HEK293 (cell line): ENCODE results near the gene DMBX1.

Experiments used
- CTCF ChIA-PET: fragments of 350-600 bp; formaldehyde crosslinking; extraction: SDS; loops from one replicate; lab custom pipeline; 2021; ENCODE audit warnings: antibody characterized with exemption; lab: Yijun Ruan, JAX
- POLR2A ChIA-PET: fragments of 300-600 bp; formaldehyde crosslinking; extraction: SDS; loops from one replicate; lab custom pipeline; 2020; ENCODE audit warnings: antibody characterized with exemption, inconsistent platforms; lab: Yijun Ruan, JAX
- H3K27ac ChIP-seq: fragments of 200-500 bp; sonication (Bioruptor generic); 2 replicates; pipeline ENCODE4 v1.5.1; 2014; ENCODE audit warnings: low read depth, low read length, control low read depth, inconsistent platforms; ENCODE audit errors: extremely low read depth
- H3K36me3 ChIP-seq, 2 experiments: fragments of 200-500 bp in 1 of 2; sonication (Bioruptor generic) in 1 of 2; 1 replicate in 1 of 2; 2 replicates in 1 of 2; pipeline ENCODE4 v1.5.1; 2014 to 2017; ENCODE audit warnings: inconsistent platforms in 2 of 2, low read length in 2 of 2; ENCODE audit not compliant: control insufficient read depth in 2 of 2, insufficient read depth in 1 of 2
- H3K4me1 ChIP-seq: fragments of 200-500 bp; sonication (Bioruptor generic); 2 replicates; pipeline ENCODE4 v1.5.1; 2014; ENCODE audit warnings: mild to moderate bottlenecking, low read length, inconsistent platforms; ENCODE audit not compliant: control insufficient read depth, insufficient read depth
- H3K4me3 ChIP-seq: 2 replicates; pipeline ENCODE4 v1.5.1; 2011; ENCODE audit warnings: low read depth, mild to moderate bottlenecking, control low read depth, low read length, moderate library complexity
- H3K9me3 ChIP-seq: fragments of 200-500 bp; sonication (Bioruptor generic); 2 replicates; pipeline ENCODE4 v1.5.1; 2014; ENCODE audit warnings: low read depth, low read length, inconsistent platforms; ENCODE audit not compliant: control insufficient read depth, insufficient read depth
- CTCF ChIP-seq: fragments of 450-650 bp; formaldehyde crosslinking; IDR thresholded peaks from 2 replicates; pipeline ENCODE4 v1.5.1; 2016; ENCODE audit warnings: missing biosample characterization, missing genetic modification characterization
- EGR2 ChIP-seq: fragments of 450-650 bp; formaldehyde crosslinking; IDR thresholded peaks from 2 replicates; pipeline ENCODE4 v1.5.1; 2016; ENCODE audit warnings: low read depth, missing biosample characterization, missing genetic modification characterization
- IKZF3 ChIP-seq: fragments of 450-650 bp; IDR thresholded peaks from 2 replicates; pipeline ENCODE4 v1.5.0; 2018; ENCODE audit warnings: missing biosample characterization, mild to moderate bottlenecking, missing genetic modification characterization, moderate library complexity
- INSM2 ChIP-seq: fragments of 450-650 bp; formaldehyde crosslinking; IDR thresholded peaks from 2 replicates; pipeline ENCODE4 v1.5.1; 2016; ENCODE audit warnings: missing biosample characterization, missing genetic modification characterization
- KLF16 ChIP-seq: fragments of 450-650 bp; formaldehyde crosslinking; IDR thresholded peaks from 2 replicates; pipeline ENCODE4 v1.5.1; 2017; ENCODE audit warnings: missing biosample characterization, missing genetic modification characterization
- KLF8 ChIP-seq: fragments of 450-650 bp; formaldehyde crosslinking; IDR thresholded peaks from 2 replicates; pipeline ENCODE4 v1.5.1; 2016; ENCODE audit warnings: missing biosample characterization, missing genetic modification characterization
- KLF9 ChIP-seq: fragments of 450-650 bp; formaldehyde crosslinking; IDR thresholded peaks from 2 replicates; pipeline ENCODE4 v1.5.1; 2016; ENCODE audit warnings: missing biosample characterization, missing genetic modification characterization, low read depth
- REPIN1 ChIP-seq: fragments of 450-650 bp; formaldehyde crosslinking; IDR thresholded peaks from 2 replicates; pipeline ENCODE4 v1.5.1; 2017; ENCODE audit warnings: missing biosample characterization, missing genetic modification characterization, low read depth
- REST ChIP-seq: fragments of 450-650 bp; formaldehyde crosslinking; IDR thresholded peaks from 2 replicates; pipeline ENCODE4 v1.5.1; 2016; ENCODE audit warnings: missing biosample characterization, missing genetic modification characterization
- ZBTB11 ChIP-seq: fragments of 450-650 bp; formaldehyde crosslinking; conservative IDR thresholded peaks from 2 replicates; pipeline ENCODE4 v1.5.1; 2016; ENCODE audit warnings: low read depth, missing biosample characterization, missing genetic modification characterization
- ZBTB20 ChIP-seq: fragments of 450-650 bp; formaldehyde crosslinking; IDR thresholded peaks from 2 replicates; pipeline ENCODE4 v1.5.1; 2016; ENCODE audit warnings: missing biosample characterization, missing genetic modification characterization
- ZNF10 ChIP-seq: fragments of 450-650 bp; formaldehyde crosslinking; IDR thresholded peaks from 2 replicates; pipeline ENCODE4 v1.5.1; 2017; ENCODE audit warnings: missing biosample characterization, missing genetic modification characterization
- ZNF19 ChIP-seq: fragments of 450-650 bp; formaldehyde crosslinking; IDR thresholded peaks from 2 replicates; pipeline ENCODE4; 2016; ENCODE audit warnings: missing biosample characterization, missing genetic modification characterization, low read depth
- ZNF214 ChIP-seq: fragments of 450-650 bp; formaldehyde crosslinking; IDR thresholded peaks from 2 replicates; pipeline ENCODE4 v1.5.1; 2017; ENCODE audit warnings: missing biosample characterization, mild to moderate bottlenecking, missing genetic modification characterization, borderline replicate concordance
- ZNF311 ChIP-seq: fragments of 450-650 bp; formaldehyde crosslinking; IDR thresholded peaks from 2 replicates; pipeline ENCODE4 v1.5.1; 2017; ENCODE audit warnings: missing biosample characterization, missing genetic modification characterization, borderline replicate concordance
- ZNF37A ChIP-seq: fragments of 450-650 bp; IDR thresholded peaks from 2 replicates; pipeline ENCODE4 v1.5.1; 2018; ENCODE audit warnings: missing biosample characterization, missing genetic modification characterization
- ZNF404 ChIP-seq: fragments of 450-650 bp; formaldehyde crosslinking; IDR thresholded peaks from 2 replicates; pipeline ENCODE4 v1.5.1; 2017; ENCODE audit warnings: missing biosample characterization, missing genetic modification characterization
- ZNF560 ChIP-seq: fragments of 450-650 bp; formaldehyde crosslinking; IDR thresholded peaks from 2 replicates; pipeline ENCODE4 v1.5.1; 2017; ENCODE audit warnings: missing biosample characterization, missing genetic modification characterization, borderline replicate concordance
- ZNF600 ChIP-seq: fragments of 450-650 bp; formaldehyde crosslinking; IDR thresholded peaks from 2 replicates; pipeline ENCODE4 v1.5.1; 2016; ENCODE audit warnings: missing biosample characterization, missing genetic modification characterization
- ZNF639 ChIP-seq: fragments of 450-650 bp; formaldehyde crosslinking; IDR thresholded peaks from 2 replicates; pipeline ENCODE4 v1.5.1; 2016; ENCODE audit warnings: missing biosample characterization, missing genetic modification characterization
- ZNF670 ChIP-seq: fragments of 450-650 bp; formaldehyde crosslinking; IDR thresholded peaks from 2 replicates; pipeline ENCODE4 v1.5.1; 2016; ENCODE audit warnings: missing biosample characterization, missing genetic modification characterization, low read depth
- ZSCAN5A ChIP-seq: fragments of 450-650 bp; formaldehyde crosslinking; IDR thresholded peaks from 2 replicates; pipeline ENCODE4 v1.5.1; 2016; ENCODE audit warnings: missing biosample characterization, missing genetic modification characterization

Gene DMBX1

GRCh38 chr1:46457178-46457577 is 32.5 kb upstream of the DMBX1 start (continued):
- TF ChIP-seq REST (tag by site-specific recombination) (no peak), ZBTB20 (tag by site-specific recombination) (no peak), ZNF639 (tag by site-specific recombination) (no peak), KLF8 (tag by site-specific recombination) (no peak), ZNF10 (tag by site-specific recombination) (no peak), KLF9 (no peak), ZSCAN5A (tag by site-specific recombination) (no peak), ZNF560 (tag by site-specific recombination) (no peak), ZNF670 (tag by site-specific recombination) (no peak), ZNF214 (tag by site-specific recombination) (no peak), ZNF19 (tag by site-specific recombination) (no peak)

GRCh38 chr1:46458190-46458589 is 31.4 kb upstream of the DMBX1 start:
- POLR2A ChIA-PET: no interaction called here
- H3K27ac ChIP-seq: no peak overlapping the region

More at GRCh38 chr1:46458190-46458589, 31.4 kb upstream of the DMBX1 start:
- H3K9me3 ChIP-seq: no peaks in the 10 kb centered on the region
- TF ChIP-seq KLF16 (no peak), ZNF311 (no peak), ZNF404 (tag by site-specific recombination) (no peak), ZBTB11 (tag by site-specific recombination) (no peak), ZNF639 (tag by site-specific recombination) (no peak), IKZF3 (no peak), INSM2 (tag by site-specific recombination) (no peak), REPIN1 (no peak), ZNF37A (tag by site-specific recombination) (no peak), CTCF (tag by site-specific recombination) (no peak), EGR2 (tag by site-specific recombination) (no peak), ZNF600 (no peak)
- no peaks in the 10 kb centered on the region for H3K36me3 ChIP-seq
- H3K4me1 ChIP-seq: no peaks in the 10 kb centered on the region
- CTCF ChIA-PET: interaction anchor here (0.6 to 1.5 kb wide), 5 partner anchors 9 to 65 kb away, joined by 3 to 7 read pairs (median 3); no protein-coding TSS in a partner anchor
- H3K4me3 ChIP-seq: no peak overlapping the region
